IPS DF 6.9 (cell line): ENCODE measurements around the gene PRLH.

Experiments
- DNase-seq: peaks from one replicate; pipeline ENCODE4 v3.0.0-alpha.2; 2013; ENCODE audit warnings: low read depth, low spot score
- H3K27ac ChIP-seq: one replicate; pipeline ENCODE4 v1.5.1; 2013; ENCODE audit warnings: low read length, control low read depth
- H3K27me3 ChIP-seq: 2 replicates; pipeline ENCODE4 v1.6.1; 2013; ENCODE audit warnings: mild to moderate bottlenecking, low read length; ENCODE audit not compliant: control insufficient read depth, insufficient read depth
- H3K36me3 ChIP-seq: 2 replicates; pipeline ENCODE4 v1.6.1; 2013; ENCODE audit warnings: low read length; ENCODE audit not compliant: control insufficient read depth, insufficient read depth
- H3K4me1 ChIP-seq: 2 replicates; pipeline ENCODE4 v1.6.1; 2013; ENCODE audit warnings: low read length; ENCODE audit not compliant: control insufficient read depth, insufficient read depth
- H3K4me3 ChIP-seq: 2 replicates; pipeline ENCODE4 v1.5.1; 2013; ENCODE audit warnings: mild to moderate bottlenecking, low read length
- H3K9me3 ChIP-seq: 2 replicates; pipeline ENCODE4 v1.6.1; 2013; ENCODE audit warnings: low read length, inconsistent platforms; ENCODE audit not compliant: control insufficient read depth, insufficient read depth
- WGBS: extraction: QIAGEN DNeasy Blood & Tissue Kit; methylation state at CpG from one replicate; pipeline ENCODE4 v1.1.7; 2013; ENCODE audit warnings: mixed read lengths, missing lambda C conversion rate; ENCODE audit not compliant: insufficient read length, insufficient coverage; 5-methylcytosine and 5-hydroxymethylcytosine counted together

Gene PRLH

DNA sequence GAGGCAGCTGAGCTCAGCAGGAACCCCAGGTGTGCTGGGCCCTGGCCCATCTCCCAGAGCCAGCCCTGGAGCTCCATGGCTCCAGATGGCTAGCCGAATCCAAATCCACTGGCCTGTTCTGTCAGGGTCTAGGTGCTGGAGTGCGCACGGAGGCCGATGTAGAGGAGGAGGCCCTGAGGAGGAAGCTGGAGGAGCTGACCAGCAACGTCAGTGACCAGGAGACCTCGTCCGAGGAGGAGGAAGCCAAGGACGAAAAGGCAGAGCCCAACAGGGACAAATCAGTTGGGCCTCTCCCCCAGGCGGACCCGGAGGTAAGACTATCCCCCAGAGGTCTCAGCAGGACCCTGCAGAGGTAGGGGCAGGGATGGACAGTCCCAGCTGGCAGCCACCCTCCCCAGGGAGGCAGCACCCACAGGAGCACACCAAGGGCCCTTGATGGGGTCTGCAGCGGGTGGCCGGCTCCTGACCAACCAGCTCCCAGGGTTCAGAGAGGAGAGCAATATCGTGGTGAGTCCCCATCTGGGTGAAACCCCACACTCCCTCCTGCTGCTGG lies 26.1 kb upstream of the PRLH start:
- H3K27ac ChIP-seq: no peak overlapping the region
- no peaks in the 10 kb centered on the region for H3K27me3 ChIP-seq

DNA sequence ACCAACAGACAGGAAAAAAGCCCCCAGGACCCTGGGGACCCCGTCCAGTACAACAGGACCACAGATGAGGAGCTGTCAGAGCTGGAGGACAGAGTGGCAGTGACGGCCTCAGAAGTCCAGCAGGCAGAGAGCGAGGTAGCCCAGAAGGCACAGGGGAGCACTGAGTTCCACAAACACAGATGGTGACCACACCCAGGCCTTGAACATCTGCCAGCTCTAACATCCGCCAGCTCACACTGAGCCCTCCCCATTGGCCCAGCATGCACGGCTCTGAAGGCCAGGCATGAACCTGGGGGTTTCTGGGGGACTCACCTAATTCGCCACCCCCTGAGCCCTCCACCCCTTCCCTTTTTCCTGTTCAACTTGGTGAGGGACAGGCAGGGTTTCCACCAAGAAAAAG lies 25.6 kb upstream of the PRLH start:
- DNase-seq: no peak
- WGBS: no CpG with 5 or more reads among the region's 6 CpGs
- Histone ChIP-seq H3K27me3 (no peaks in the 10 kb centered on the region), H3K4me1 (no peaks in the 10 kb centered on the region), H3K36me3 (no peaks in the 10 kb centered on the region), H3K9me3 (no peaks in the 10 kb centered on the region), H3K4me3 (no peak overlapping the region), H3K27ac (no peak overlapping the region)

More for the DNA sequence above, 26.1 kb upstream of the PRLH start:
- no peaks in the 10 kb centered on the region for H3K9me3 ChIP-seq
- WGBS: no CpG with 5 or more reads among the region's 13 CpGs
- no peaks in the 10 kb centered on the region for H3K4me1 ChIP-seq
- no peak for DNase-seq
- H3K4me3 ChIP-seq: no peak overlapping the region
- no peaks in the 10 kb centered on the region for H3K36me3 ChIP-seq

DNA sequence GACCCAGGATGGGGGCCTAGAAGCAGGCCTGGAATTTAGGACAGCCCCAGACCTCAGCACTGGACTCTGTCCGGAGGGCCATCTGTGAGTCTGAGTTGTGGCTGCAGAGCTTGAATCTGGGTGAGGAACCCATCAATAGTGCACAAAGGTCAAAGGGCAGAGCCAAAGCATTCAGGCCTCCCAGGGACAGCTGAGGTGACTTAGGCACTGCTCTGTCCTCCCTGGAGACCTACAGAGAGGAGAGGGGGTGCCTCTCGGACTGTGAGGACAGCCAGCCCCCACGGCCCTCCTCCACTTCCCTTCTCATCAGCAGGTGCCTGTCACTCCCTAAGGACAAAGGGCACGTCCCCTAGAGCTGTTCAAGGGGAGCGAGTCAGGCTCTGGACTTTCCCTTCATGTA lies 25.1 kb upstream of the PRLH start:
- no CpG with 5 or more reads among the region's 5 CpGs for WGBS
- H3K4me3 ChIP-seq: no peak overlapping the region
- no peaks in the 10 kb centered on the region for H3K4me1 ChIP-seq

DNA sequence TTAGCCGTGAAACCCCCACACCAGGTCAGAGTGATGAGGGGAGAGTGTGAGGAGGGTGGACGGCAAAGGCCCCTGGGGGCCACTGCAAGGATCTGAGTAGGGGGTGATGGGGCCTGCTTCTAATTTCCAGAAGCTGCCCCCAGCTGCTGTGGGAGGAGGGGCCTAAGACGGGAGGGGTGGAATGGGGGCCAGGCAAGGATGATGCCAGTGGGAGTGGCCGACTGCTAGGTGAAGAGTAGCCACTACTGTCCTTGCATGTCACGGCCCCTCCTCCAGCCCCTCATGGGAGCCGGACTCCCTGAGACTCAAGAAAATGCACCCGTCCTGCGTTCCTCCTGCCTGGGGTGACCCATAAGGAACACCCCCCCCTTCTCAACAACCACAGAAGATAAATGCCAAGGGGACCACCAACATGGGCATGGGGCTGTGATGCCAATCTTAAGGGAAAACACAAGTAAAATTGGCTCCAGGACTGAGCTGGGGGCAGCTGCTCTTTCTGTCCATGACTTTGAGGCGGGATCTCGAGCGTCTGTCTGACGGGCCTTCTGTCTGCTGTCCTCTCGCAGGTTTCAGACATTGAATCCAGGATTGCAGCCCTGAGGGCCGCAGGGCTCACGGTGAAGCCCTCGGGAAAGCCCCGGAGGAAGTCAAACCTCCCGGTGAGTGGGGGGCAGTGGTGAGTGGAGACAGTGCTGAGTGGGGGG lies 24.2 kb upstream of the PRLH start:
- Histone ChIP-seq H3K36me3 (no peaks in the 10 kb centered on the region), H3K4me3 (no peak overlapping the region; the same call in 1 of the 2 replicates), H3K27ac (no peak overlapping the region), H3K4me1 (no peaks in the 10 kb centered on the region), H3K27me3 (no peaks in the 10 kb centered on the region), H3K9me3 (no peaks in the 10 kb centered on the region)
- no peak for DNase-seq
- no CpG with 5 or more reads among the region's 18 CpGs for WGBS

More for the DNA sequence above, 25.1 kb upstream of the PRLH start:
- H3K36me3 ChIP-seq: no peaks in the 10 kb centered on the region
- DNase-seq: no peak
- no peaks in the 10 kb centered on the region for H3K9me3 ChIP-seq
- no peak overlapping the region for H3K27ac ChIP-seq
- H3K27me3 ChIP-seq: no peaks in the 10 kb centered on the region

DNA sequence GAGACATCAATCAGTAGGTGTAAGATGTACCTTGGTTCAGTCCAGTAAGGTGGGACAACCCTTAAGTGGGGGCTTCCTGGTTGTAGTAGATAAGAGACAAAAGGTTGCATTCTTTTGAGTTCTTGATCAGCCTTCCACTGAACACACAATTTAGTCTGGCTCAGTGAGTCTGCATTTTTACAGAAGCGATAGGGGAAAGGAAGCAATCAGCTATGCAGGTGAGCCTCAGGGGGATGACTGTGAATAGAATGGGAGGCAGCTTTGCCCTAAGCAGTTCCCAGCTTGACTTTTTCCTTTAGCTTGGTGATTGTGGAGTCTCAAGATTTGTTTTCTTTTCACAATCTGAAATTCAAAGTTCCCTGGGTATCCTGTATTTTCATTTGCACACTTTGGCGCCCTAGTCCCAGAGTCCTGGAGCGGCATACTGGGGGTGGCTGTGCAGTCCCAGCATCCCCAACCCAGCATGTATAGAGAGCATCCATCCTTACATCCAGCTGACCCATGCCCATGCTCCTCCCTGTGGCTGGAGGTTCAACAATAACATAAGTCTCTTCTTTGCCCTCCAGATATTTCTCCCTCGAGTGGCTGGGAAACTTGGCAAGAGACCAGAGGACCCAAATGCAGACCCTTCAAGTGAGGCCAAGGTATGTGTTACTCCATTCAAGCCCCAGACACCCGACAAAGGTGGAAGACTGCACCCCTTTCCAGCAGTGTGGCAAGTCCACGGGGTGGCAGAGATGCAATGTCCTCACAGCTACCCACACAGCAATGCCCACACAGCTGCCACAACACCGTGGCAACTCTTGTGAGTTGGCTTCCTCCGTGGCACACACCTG lies 20.1 kb upstream of the PRLH start:
- no peak overlapping the region for H3K27ac ChIP-seq
- DNase-seq: no peak
- no CpG with 5 or more reads among the region's 8 CpGs for WGBS
- H3K27me3 ChIP-seq: no peaks in the 10 kb centered on the region
- no peak overlapping the region for H3K4me3 ChIP-seq
- H3K4me1 ChIP-seq: no peaks in the 10 kb centered on the region
- H3K9me3 ChIP-seq: no peaks in the 10 kb centered on the region
- peaks cover 2% of the 10 kb centered on the region; the same call in 1 of the 2 replicates for H3K36me3 ChIP-seq

DNA sequence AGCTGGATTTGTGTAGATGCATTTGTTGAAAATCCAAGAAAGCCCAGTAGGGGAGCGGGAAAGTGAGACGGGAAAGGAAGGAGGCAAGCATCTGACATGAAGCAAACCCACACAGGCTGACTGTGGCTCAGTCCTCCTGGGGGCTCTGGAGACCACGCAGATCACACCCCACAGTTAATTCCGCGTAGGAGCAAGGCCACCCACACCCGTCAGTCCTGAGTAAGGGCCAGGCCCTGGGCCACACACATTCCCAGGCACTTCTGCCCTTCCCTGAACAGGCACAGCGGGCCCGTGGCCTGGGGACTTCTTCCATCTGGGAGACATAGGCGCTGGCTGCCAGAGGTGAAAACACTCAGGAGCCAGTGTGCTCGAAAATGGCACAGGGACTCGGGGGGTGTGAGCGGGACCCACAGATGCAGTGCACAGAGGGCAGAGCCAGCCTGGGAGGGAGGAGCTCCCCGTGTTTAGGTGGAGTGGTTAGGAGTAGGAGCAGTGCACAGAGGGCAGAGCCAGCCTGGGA lies 19.4 kb upstream of the PRLH start:
- Histone ChIP-seq H3K36me3 (peaks cover 2% of the 10 kb centered on the region; the same call in 1 of the 2 replicates), H3K4me1 (no peaks in the 10 kb centered on the region), H3K27ac (no peak overlapping the region), H3K4me3 (no peak overlapping the region), H3K9me3 (no peaks in the 10 kb centered on the region), H3K27me3 (no peaks in the 10 kb centered on the region)
- DNase-seq: no peak
- WGBS: no CpG with 5 or more reads among the region's 13 CpGs

DNA sequence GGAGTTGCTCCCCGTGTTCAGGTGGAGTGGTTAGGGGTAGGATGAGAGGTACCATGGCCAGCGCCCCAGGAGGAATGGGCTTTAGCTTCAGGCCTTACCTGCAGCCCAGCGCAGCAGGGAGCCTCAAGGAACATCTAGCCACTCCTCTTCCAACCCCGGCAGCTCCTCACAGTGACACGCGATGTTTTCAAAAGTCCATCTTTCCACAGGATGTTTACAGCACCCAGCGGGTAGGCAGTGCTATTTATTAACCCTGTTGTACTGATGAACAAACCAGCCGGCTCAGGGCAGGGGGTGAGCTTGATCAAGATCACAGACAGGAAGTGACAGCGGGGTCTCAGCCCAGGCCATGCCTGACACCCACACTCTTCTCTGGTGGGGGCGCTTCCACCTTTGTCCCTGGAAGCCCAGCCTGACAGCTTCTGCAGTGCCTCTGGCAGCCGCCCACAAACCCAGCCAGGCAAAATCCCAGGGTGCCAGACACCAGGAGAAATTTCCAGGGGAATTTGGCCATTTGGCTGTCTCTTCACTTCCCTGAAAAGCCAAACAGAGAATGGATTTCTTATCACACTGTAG lies 18.4 kb upstream of the PRLH start:
- Histone ChIP-seq H3K9me3 (no peaks in the 10 kb centered on the region), H3K36me3 (peaks cover 2% of the 10 kb centered on the region; the same call in 1 of the 2 replicates), H3K4me1 (no peaks in the 10 kb centered on the region), H3K4me3 (no peak overlapping the region), H3K27me3 (no peaks in the 10 kb centered on the region), H3K27ac (no peak overlapping the region)
- no peak for DNase-seq
- no CpG with 5 or more reads among the region's 11 CpGs for WGBS

DNA sequence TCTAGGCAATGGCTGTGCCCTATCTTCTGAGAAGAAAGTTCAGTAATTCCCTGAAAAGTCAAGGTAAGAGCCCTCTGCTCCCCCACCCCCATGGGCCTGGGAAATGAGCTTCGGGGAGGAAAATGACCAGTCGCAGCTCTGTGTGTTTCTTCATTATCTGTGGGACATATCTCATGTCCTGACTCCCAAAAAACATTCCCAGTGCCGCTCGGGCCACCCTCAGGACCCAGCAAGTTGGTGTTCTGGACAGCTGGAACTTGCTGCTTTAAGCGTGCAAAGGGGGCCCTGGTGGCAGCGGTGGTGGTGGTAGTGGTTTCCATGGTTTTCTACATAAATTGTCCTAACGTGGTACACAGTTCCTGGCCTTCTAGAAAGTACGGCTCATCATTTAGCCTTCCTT lies 17.2 kb upstream of the PRLH start:
- H3K4me1 ChIP-seq: no peaks in the 10 kb centered on the region
- peaks cover 2% of the 10 kb centered on the region; the same call in 1 of the 2 replicates for H3K36me3 ChIP-seq
- no peak for DNase-seq
- no peak overlapping the region for H3K27ac ChIP-seq
- no CpG with 5 or more reads among the region's 8 CpGs for WGBS
- no peaks in the 10 kb centered on the region for H3K9me3 ChIP-seq
- no peaks in the 10 kb centered on the region for H3K27me3 ChIP-seq
- no peak overlapping the region for H3K4me3 ChIP-seq

DNA sequence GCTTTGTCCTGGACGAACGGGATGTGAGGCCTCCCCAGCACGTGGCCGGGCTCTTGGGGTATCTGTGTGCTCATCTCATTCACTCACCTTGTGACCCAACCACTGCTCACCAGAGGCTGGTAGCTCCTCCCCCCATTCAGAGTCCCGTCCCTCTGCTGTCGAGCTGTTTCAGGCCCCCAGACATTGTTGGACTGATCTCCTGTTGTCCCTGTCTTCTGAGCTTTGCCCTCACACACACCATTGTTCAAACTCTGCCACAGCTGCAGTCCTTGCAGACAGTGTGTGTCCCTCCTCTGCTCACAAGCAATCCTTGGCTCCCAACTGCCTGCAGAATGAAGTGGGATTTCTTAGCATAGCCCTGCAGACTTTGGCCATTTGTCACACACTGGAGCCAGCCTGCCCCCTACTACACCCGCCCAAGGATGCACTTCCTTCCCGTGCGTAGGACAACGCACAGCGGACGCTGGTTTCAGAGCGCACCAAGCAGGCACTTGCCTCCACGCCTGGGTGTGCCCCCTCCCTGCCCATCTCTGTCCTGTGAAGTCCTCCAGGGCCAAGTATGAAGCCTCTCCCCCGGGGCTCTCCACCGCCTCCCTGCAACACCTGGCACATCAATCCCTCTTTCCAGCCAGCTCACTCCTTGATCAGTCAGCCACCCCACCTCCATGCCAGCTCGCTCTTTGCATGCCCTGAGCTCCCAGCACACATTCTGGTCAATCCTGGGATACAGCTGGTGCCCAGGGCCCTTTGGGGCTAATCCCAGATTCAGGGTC lies 16.5 kb upstream of the PRLH start:
- H3K9me3 ChIP-seq: no peaks in the 10 kb centered on the region
- H3K4me1 ChIP-seq: no peaks in the 10 kb centered on the region
- no CpG with 5 or more reads among the region's 17 CpGs for WGBS
- no peak overlapping the region for H3K27ac ChIP-seq
- H3K27me3 ChIP-seq: no peaks in the 10 kb centered on the region
- H3K36me3 ChIP-seq: peaks cover 2% of the 10 kb centered on the region; the same call in 1 of the 2 replicates
- no peak overlapping the region for H3K4me3 ChIP-seq
- DNase-seq: no peak
